Gastroesophageal sphincter (tissue), 4 donors: ENCODE measurements around the gene SLC7A11. TPM values are rescaled to one million over a fixed set of nuclear protein-coding genes. Genes with fewer than 3 reads are reported as not detected.

Experiments used
- ATAC-seq: fragments of 150-250 bp; one replicate; pipeline ENCODE4 v1.9.1; 2016; ENCODE audit warnings: mild to moderate bottlenecking, moderate library complexity
- H3K27ac ChIP-seq, 4 donors: fragments of 200-600 bp; sonication (generic) in 3 of 4; 1 replicate in 3 of 4; 2 replicates in 1 of 4; pipeline ENCODE4 v1.5.1; 2016 to 2019
- H3K27me3 ChIP-seq: fragments of 200-600 bp; sonication (generic); one replicate; pipeline ENCODE4 v1.5.1; 2019
- H3K36me3 ChIP-seq, 2 donors: fragments of 200-600 bp; sonication (generic); one replicate each; pipeline ENCODE4 v1.5.1; 2019; ENCODE audit warnings: control low read depth in 1 of 2
- H3K4me1 ChIP-seq, 3 donors: fragments of 200-600 bp; sonication (generic); 1 replicate in 2 of 3; 2 replicates in 1 of 3; pipeline ENCODE4 v1.5.1; 2016 to 2019; ENCODE audit warnings: control low read depth in 2 of 3
- H3K4me3 ChIP-seq, 2 donors: fragments of 200-600 bp; sonication (generic); one replicate each; pipeline ENCODE4 v1.5.1; 2019; ENCODE audit warnings: mild to moderate bottlenecking in 1 of 2, moderate library complexity in 1 of 2
- H3K9me3 ChIP-seq, 3 donors: fragments of 200-600 bp; sonication (generic); one replicate each; pipeline ENCODE4 v1.5.1; 2017 to 2019; ENCODE audit warnings: control low read depth in 2 of 3
- CTCF ChIP-seq, 4 experiments: fragments of 200-600 bp in 2 of 4; fragments of 450-650 bp in 2 of 4; sonication (generic) in 1 of 4; IDR thresholded peaks; one replicate each; pipeline ENCODE4 v1.5.1; 2017 to 2019; ENCODE audit warnings: antibody characterized with exemption in 4 of 4, mild to moderate bottlenecking in 2 of 4, moderate library complexity in 2 of 4
- EP300 ChIP-seq: sonication (generic); formaldehyde crosslinking; IDR thresholded peaks from one replicate; pipeline ENCODE4 v1.6.1; 2017; ENCODE audit warnings: antibody characterized with exemption, mild to moderate bottlenecking
- POLR2A ChIP-seq, 2 donors: fragments of 450-650 bp; IDR thresholded peaks; one replicate each; pipeline ENCODE4 v1.6.1; 2017; ENCODE audit warnings: antibody characterized with exemption in 2 of 2, mild to moderate bottlenecking in 2 of 2, moderate library complexity in 1 of 2
- POLR2AphosphoS5 ChIP-seq: sonication (generic); formaldehyde crosslinking; IDR thresholded peaks from one replicate; pipeline ENCODE4 v1.6.1; 2017; ENCODE audit warnings: antibody characterized with exemption
- WGBS, 2 donors: methylation state at CpG; one replicate each; pipeline ENCODE4 v1.1.5; 2018; ENCODE audit warnings: low coverage in 1 of 2; 5-methylcytosine and 5-hydroxymethylcytosine counted together
- total RNA-seq, 4 donors: library from RNA; depleted of rRNA; stranded (reverse); fragments of >200 nt; gene quantifications; one replicate each; pipeline ENCODE4 v1.1.0, GENCODE V29; 2016

SLC7A11 gene
- total RNA-seq, 4 donors from 2014 or later: 0.13 to 0.67 (median 0.33) TPM

GRCh38 chr4:138209094-138209493, 33.1 kb downstream of the SLC7A11 start:
- no peak for ATAC-seq
- Histone ChIP-seq H3K27ac (no peak overlapping the region), H3K36me3 (no peaks in the 10 kb centered on the region), H3K4me1 (no peaks in the 10 kb centered on the region), H3K27me3 (no peaks in the 10 kb centered on the region), H3K4me3 (no peak overlapping the region), H3K9me3 (no peaks in the 10 kb centered on the region)
- TF ChIP-seq POLR2AphosphoS5 (no peak), CTCF (IDR thresholded peaks at IDR 0.05) (no peak), POLR2A (IDR thresholded peaks at IDR 0.05) (no peak), EP300 (no peak)
- WGBS, 2 donors: 100% methylated on average over 1 of the region's 1 CpG

- no peaks in the 10 kb centered on the region for H3K9me3 ChIP-seq
- H3K27me3 ChIP-seq: no peaks in the 10 kb centered on the region
- WGBS, 2 donors: 83 to 93% methylated on average over 1 of the region's 1 CpG
- no peaks in the 10 kb centered on the region for H3K36me3 ChIP-seq
- ATAC-seq: no peak
- TF ChIP-seq POLR2A (IDR thresholded peaks at IDR 0.05): no peak
- no peak for TF ChIP-seq POLR2AphosphoS5
- TF ChIP-seq CTCF (IDR thresholded peaks at IDR 0.05): no peak
- TF ChIP-seq EP300: no peak
- no peak overlapping the region for H3K4me3 ChIP-seq
- no peak overlapping the region for H3K27ac ChIP-seq
- H3K4me1 ChIP-seq: no peaks in the 10 kb centered on the region
These were observed 36.5 kb downstream of the SLC7A11 start for GRCh38 chr4:138205531-138206233.

GRCh38 chr4:138204507-138204906, 37.6 kb downstream of the SLC7A11 start:
- Histone ChIP-seq H3K36me3 (no peaks in the 10 kb centered on the region), H3K27ac (no peak overlapping the region), H3K9me3 (no peaks in the 10 kb centered on the region), H3K27me3 (no peaks in the 10 kb centered on the region), H3K4me1 (no peaks in the 10 kb centered on the region), H3K4me3 (no peak overlapping the region)
- TF ChIP-seq EP300 (no peak), POLR2A (IDR thresholded peaks at IDR 0.05) (no peak), CTCF (IDR thresholded peaks at IDR 0.05) (no peak), POLR2AphosphoS5 (no peak)
- WGBS, 2 donors: 90 to 92% methylated on average over 5 of the region's 5 CpGs
- ATAC-seq: no peak

- Histone ChIP-seq H3K4me1 (no peaks in the 10 kb centered on the region), H3K27ac (no peak overlapping the region), H3K27me3 (no peaks in the 10 kb centered on the region), H3K36me3 (no peaks in the 10 kb centered on the region), H3K4me3 (no peak overlapping the region), H3K9me3 (no peaks in the 10 kb centered on the region)
- ATAC-seq: no peak
- TF ChIP-seq POLR2A (IDR thresholded peaks at IDR 0.05) (no peak), EP300 (no peak), POLR2AphosphoS5 (no peak), CTCF (IDR thresholded peaks at IDR 0.05) (no peak)
- 76 to 89% methylated on average over 2 of the region's 2 CpGs for WGBS, 2 donors
These were observed 39.5 kb downstream of the SLC7A11 start for GRCh38 chr4:138202686-138203085.

- H3K4me3 ChIP-seq: no peak overlapping the region
- no peaks in the 10 kb centered on the region for H3K9me3 ChIP-seq
- H3K36me3 ChIP-seq: no peaks in the 10 kb centered on the region
- no peaks in the 10 kb centered on the region for H3K27me3 ChIP-seq
- no peaks in the 10 kb centered on the region for H3K4me1 ChIP-seq
- 30 to 36% methylated on average over 1 of the region's 1 CpG for WGBS, 2 donors
- no peak overlapping the region for H3K27ac ChIP-seq
- no peak for ATAC-seq
- TF ChIP-seq CTCF (IDR thresholded peaks at IDR 0.05): no peak
- TF ChIP-seq POLR2AphosphoS5: no peak
- no peak for TF ChIP-seq POLR2A (IDR thresholded peaks at IDR 0.05)
- no peak for TF ChIP-seq EP300
These were observed 41.9 kb downstream of the SLC7A11 start for GRCh38 chr4:138200236-138200590.
